H1 (cell line): Measurements from ENCODE around the gene SRR. TPM values are rescaled to one million over a fixed set of nuclear protein-coding genes. Genes with fewer than 3 reads are reported as not detected.

Experiments
- CTCF ChIA-PET: fragments of 300-600 bp; sonication (Branson Sonifier 250); formaldehyde crosslinking; loops from one replicate; lab custom pipeline; 2021; ENCODE audit not compliant: partially characterized antibody; lab: Charles Lee
- POLR2A ChIA-PET: fragments of 300-600 bp; sonication (Branson Sonifier 250); formaldehyde crosslinking; loops from one replicate; lab custom pipeline; 2021; ENCODE audit warnings: inconsistent platforms; ENCODE audit not compliant: partially characterized antibody; lab: Charles Lee
- DNase-seq, 2 experiments: peaks; one replicate each; pipeline versions ENCODE4 v3.0.0 to v3.0.0-alpha.2; 2010 to 2022; ENCODE audit warnings: low spot score in 2 of 2, low read depth in 1 of 2, mixed read lengths in 1 of 2
- FAIRE-seq: peaks from 2 replicates; lab custom pipeline; 2011; peaks lifted over from hg19 to GRCh38; lab: Jason Lieb, UNC
- H2AFZ ChIP-seq: 2 replicates; pipeline ENCODE4 v1.8.1; 2012; ENCODE audit warnings: low read length, inconsistent platforms
- H2AK5ac ChIP-seq: 2 replicates; pipeline ENCODE4 v1.6.1; 2013; ENCODE audit warnings: low read depth, low read length
- H2BK120ac ChIP-seq: replicated peaks from 2 replicates; pipeline ENCODE3; 2013; ENCODE audit warnings: low read depth, low read length, inconsistent platforms
- H2BK12ac ChIP-seq: 2 replicates; pipeline ENCODE4 v1.6.1; 2013; ENCODE audit warnings: low read depth, low read length
- H2BK15ac ChIP-seq: 2 replicates; pipeline ENCODE4 v1.6.1; 2013; ENCODE audit warnings: low read length
- H2BK20ac ChIP-seq: 2 replicates; pipeline ENCODE4 v1.6.1; 2013; ENCODE audit warnings: low read length
- H2BK5ac ChIP-seq: 2 replicates; pipeline ENCODE4 v1.6.1; 2013; ENCODE audit warnings: low read depth, low read length
- H3K14ac ChIP-seq: 2 replicates; pipeline ENCODE4 v1.6.1; 2013; ENCODE audit warnings: inconsistent platforms; ENCODE audit not compliant: insufficient read length
- H3K18ac ChIP-seq: 2 replicates; pipeline ENCODE4 v1.6.1; 2013; ENCODE audit warnings: low read length; ENCODE audit errors: extremely low read depth
- H3K23ac ChIP-seq: 2 replicates; pipeline ENCODE4 v1.6.1; 2013; ENCODE audit warnings: inconsistent platforms; ENCODE audit not compliant: insufficient read length
- H3K23me2 ChIP-seq: 2 replicates; pipeline ENCODE4 v1.6.1; 2013; ENCODE audit warnings: low read depth, low read length
- H3K27ac ChIP-seq: 2 replicates; pipeline ENCODE4 v1.6.1; 2011; ENCODE audit warnings: low read depth, low read length, inconsistent platforms
- H3K27me3 ChIP-seq, 4 experiments: replicated peaks in 1 of 4; 1 replicate in 1 of 4; 2 replicates in 3 of 4; pipeline versions ENCODE4 v1.6.1 to v1.8.1; 2011 to 2013; ENCODE audit warnings: low read length in 3 of 4, mild to moderate bottlenecking in 3 of 4, inconsistent platforms in 2 of 4, mixed read lengths in 2 of 4, moderate library complexity in 1 of 4; ENCODE audit not compliant: control insufficient read depth in 3 of 4, insufficient read depth in 3 of 4; ENCODE audit errors: extremely low read depth in 1 of 4
- H3K36me3 ChIP-seq, 4 experiments: 2 replicates each; pipeline versions ENCODE4 v1.6.1 to v1.8.1; 2011 to 2013; ENCODE audit warnings: mild to moderate bottlenecking in 4 of 4, low read length in 3 of 4, moderate library complexity in 2 of 4, control low read depth in 1 of 4, inconsistent platforms in 1 of 4; ENCODE audit not compliant: insufficient read depth in 4 of 4, control insufficient read depth in 2 of 4
- H3K4ac ChIP-seq: replicated peaks from 2 replicates; pipeline ENCODE3; 2013; ENCODE audit warnings: low read length, low read depth, mixed read lengths, inconsistent platforms; ENCODE audit not compliant: insufficient read length
- H3K4me1 ChIP-seq, 4 experiments: replicated peaks in 1 of 4; 1 replicate in 1 of 4; 2 replicates in 3 of 4; pipeline versions ENCODE4 v1.6.1 to v1.8.1; 2011 to 2013; ENCODE audit warnings: low read length in 3 of 4, inconsistent platforms in 2 of 4, mixed read lengths in 1 of 4; ENCODE audit not compliant: insufficient read depth in 4 of 4, control insufficient read depth in 3 of 4
- H3K4me2 ChIP-seq, 2 experiments: 2 replicates each; pipeline versions ENCODE4 v1.6.1 to v1.8.1; 2011 to 2013; ENCODE audit warnings: low read depth in 2 of 2, low read length in 2 of 2, control low read depth in 1 of 2, inconsistent platforms in 1 of 2, mild to moderate bottlenecking in 1 of 2; ENCODE audit not compliant: insufficient read depth in 1 of 2
- H3K4me3 ChIP-seq, 4 experiments: fragments of 200-600, 300-600 bp in 1 of 4; sonication (generic), shearing (Covaris generic), sonication (Bioruptor Twin) in 1 of 4; 2 replicates each; pipeline versions ENCODE4 v1.5.1 to v1.8.1; 2011 to 2016; ENCODE audit warnings: low read length in 4 of 4, low read depth in 3 of 4, control low read depth in 2 of 4, inconsistent platforms in 2 of 4, mild to moderate bottlenecking in 2 of 4, mixed read lengths in 1 of 4, moderate library complexity in 1 of 4; ENCODE audit not compliant: insufficient read depth in 2 of 4; ENCODE audit errors: extremely low read depth in 1 of 4
- H3K56ac ChIP-seq: replicated peaks from 2 replicates; pipeline ENCODE3; 2013; ENCODE audit warnings: low read depth, mild to moderate bottlenecking, mixed read lengths, low read length, inconsistent platforms; ENCODE audit not compliant: insufficient read length
- H3K79me1 ChIP-seq: 2 replicates; pipeline ENCODE4 v1.6.1; 2013; ENCODE audit warnings: low read depth, low read length, control low read depth
- H3K79me2 ChIP-seq, 2 experiments: 2 replicates each; pipeline versions ENCODE4 v1.6.1 to v1.8.1; 2012 to 2013; ENCODE audit warnings: low read length in 2 of 2, mild to moderate bottlenecking in 2 of 2, inconsistent platforms in 1 of 2; ENCODE audit not compliant: insufficient read depth in 2 of 2, control insufficient read depth in 1 of 2
- H3K9ac ChIP-seq, 4 experiments: replicated peaks in 1 of 4; 1 replicate in 1 of 4; 2 replicates in 3 of 4; pipeline versions ENCODE4 v1.6.1 to v1.8.1; 2011 to 2013; ENCODE audit warnings: low read depth in 3 of 4, low read length in 3 of 4, control low read depth in 2 of 4, mild to moderate bottlenecking in 2 of 4, moderate library complexity in 2 of 4, inconsistent platforms in 1 of 4; ENCODE audit errors: extremely low read depth in 1 of 4
- H3K9me3 ChIP-seq, 2 experiments: 2 replicates each; pipeline versions ENCODE4 v1.6.1 to v1.8.1; 2012 to 2013; ENCODE audit warnings: mild to moderate bottlenecking in 2 of 2, moderate library complexity in 2 of 2, control low read depth in 1 of 2, inconsistent platforms in 1 of 2, low read depth in 1 of 2, low read length in 1 of 2, mixed read lengths in 1 of 2; ENCODE audit not compliant: insufficient read depth in 2 of 2
- H4K20me1 ChIP-seq, 2 experiments: replicated peaks in 1 of 2; 2 replicates each; pipeline versions ENCODE3 to v1.8.1; 2011 to 2013; ENCODE audit warnings: inconsistent platforms in 2 of 2, low read length in 2 of 2, mild to moderate bottlenecking in 1 of 2; ENCODE audit not compliant: insufficient read depth in 2 of 2, control insufficient read depth in 1 of 2
- H4K5ac ChIP-seq: 2 replicates; pipeline ENCODE4 v1.6.1; 2013; ENCODE audit warnings: low read length, low read depth, mixed read lengths, inconsistent platforms; ENCODE audit not compliant: insufficient read length
- H4K8ac ChIP-seq: 2 replicates; pipeline ENCODE4 v1.8.0; 2013; ENCODE audit warnings: mild to moderate bottlenecking, moderate library complexity, low read length, inconsistent platforms; ENCODE audit not compliant: insufficient read depth; ENCODE audit errors: extremely low read depth
- H4K91ac ChIP-seq: replicated peaks from 2 replicates; pipeline ENCODE3; 2013; ENCODE audit warnings: low read length, mixed read lengths, inconsistent platforms; ENCODE audit not compliant: insufficient read length
- ATF2 ChIP-seq: IDR thresholded peaks from 2 replicates; pipeline ENCODE4 v1.6.1; 2012; ENCODE audit warnings: low read length, inconsistent platforms
- CREB1 ChIP-seq: IDR thresholded peaks from 2 replicates; pipeline ENCODE4 v1.6.1; 2012; ENCODE audit warnings: inconsistent platforms
- GTF2F1 ChIP-seq: IDR thresholded peaks from 2 replicates; pipeline ENCODE4 v1.6.1; 2012; ENCODE audit warnings: low read depth, low read length, improper control_type of control experiment, borderline replicate concordance
- JUND ChIP-seq: IDR thresholded peaks from 2 replicates; pipeline ENCODE4 v1.6.1; 2011; ENCODE audit warnings: mild to moderate bottlenecking, improper control_type of control experiment, low read length
- KDM4A ChIP-seq: IDR thresholded peaks from one replicate; pipeline ENCODE4 v1.7.1; 2012; ENCODE audit warnings: low read depth, mild to moderate bottlenecking, moderate library complexity, low read length, inconsistent platforms; ENCODE audit not compliant: severe bottlenecking
- NRF1 ChIP-seq: IDR thresholded peaks from 2 replicates; pipeline ENCODE4 v1.6.1; 2011; ENCODE audit warnings: mild to moderate bottlenecking, low read depth, low read length, improper control_type of control experiment
- POLR2A ChIP-seq, 2 experiments: IDR thresholded peaks; 1 replicate in 1 of 2; 2 replicates in 1 of 2; pipeline ENCODE4 v1.6.1; 2011; ENCODE audit warnings: low read depth in 2 of 2, low read length in 2 of 2, mild to moderate bottlenecking in 2 of 2; ENCODE audit errors: control extremely low read depth in 1 of 2
- RFX5 ChIP-seq: IDR thresholded peaks from 2 replicates; pipeline ENCODE4 v1.6.1; 2011; ENCODE audit warnings: low read depth, low read length, improper control_type of control experiment, borderline replicate concordance
- RXRA ChIP-seq: IDR thresholded peaks from 2 replicates; pipeline ENCODE4 v1.6.1; 2011; ENCODE audit warnings: low read depth, mild to moderate bottlenecking, low read length, moderate library complexity; ENCODE audit not compliant: insufficient read depth
- SAP30 ChIP-seq: fragments of 300-600 bp; sonication (generic); IDR thresholded peaks from 2 replicates; pipeline ENCODE4 v1.7.1; 2012; ENCODE audit warnings: low read length, moderate library complexity, mild to moderate bottlenecking, inconsistent platforms; ENCODE audit not compliant: insufficient read depth, insufficient replicate concordance
- SIN3A ChIP-seq, 2 experiments: IDR thresholded peaks in 1 of 2; conservative IDR thresholded peaks in 1 of 2; 2 replicates each; pipeline ENCODE4 v1.6.1; 2011 to 2012; ENCODE audit warnings: low read length in 2 of 2, improper control_type of control experiment in 1 of 2, low read depth in 1 of 2, mild to moderate bottlenecking in 1 of 2
- SP2 ChIP-seq: IDR thresholded peaks from 2 replicates; pipeline ENCODE4 v1.6.1; 2012; ENCODE audit warnings: mild to moderate bottlenecking, low read length, inconsistent platforms
- TAF7 ChIP-seq: optimal IDR thresholded peaks from 2 replicates; pipeline ENCODE3; 2011; ENCODE audit warnings: low read depth, mild to moderate bottlenecking, inconsistent platforms, low read length, moderate library complexity, borderline replicate concordance
- ZNF274 ChIP-seq: IDR thresholded peaks from 2 replicates; pipeline ENCODE4 v1.7.0; 2012; ENCODE audit warnings: low read length, borderline replicate concordance; ENCODE audit errors: extremely low read depth
- WGBS, 2 experiments: shearing (Covaris generic) in 1 of 2; methylation state at CpG; one replicate each; pipeline versions ENCODE4 v1.1.6 to v1.1.7; 2013 to 2015; ENCODE audit warnings: low lambda C conversion rate in 2 of 2, mixed read lengths in 2 of 2, inconsistent platforms in 1 of 2, low coverage in 1 of 2, missing lambda C conversion rate in 1 of 2; ENCODE audit not compliant: insufficient replicate concordance in 2 of 2, insufficient coverage in 1 of 2, insufficient read length in 1 of 2; ENCODE audit errors: extremely low coverage in 1 of 2, missing lambda C conversion rate in 1 of 2; 5-methylcytosine and 5-hydroxymethylcytosine counted together
- polyA plus RNA-seq, 7 experiments: library from polyadenylated mRNA; depleted of rRNA in 3 of 7; stranded (reverse) in 5 of 7; unstranded in 2 of 7; fragments of >200 nt in 5 of 7; fragments of 200-250 nt in 2 of 7; gene quantifications; 1 replicate in 5 of 7; 2 replicates in 1 of 7; 4 replicates in 1 of 7; pipeline versions ENCODE4 v1.2.1 to v1.2.3, GENCODE V29; 2011 to 2013; ENCODE audit warnings: missing spikeins in 2 of 7, mixed read lengths in 2 of 7
- total RNA-seq: library from RNA; stranded (reverse); fragmentation: NEBNext Ultra II Directional; extraction: Animal tissue kit (Norgen Biotek cat#: 25700); gene quantifications from 2 replicates; pipeline ENCODE4 v1.2.1, GENCODE V29; 2021

Gene SRR
- total and polyA plus RNA-seq, 2 of the 8 experiments (the other 6 are each of a cell fraction or from before 2014, with no cell fraction given): 3.6 to 4.5 TPM

GRCh38 chr17:2266865-2267228 lies 36.9 kb upstream of the SRR start:
- Histone ChIP-seq H2BK12ac (no peak overlapping the region), H3K4me3 (no peak overlapping the region), H3K36me3 (no peaks in the 10 kb centered on the region; a peak in 1 of 8 replicates), H3K79me2 (no peaks in the 10 kb centered on the region), H3K79me1 (no peaks in the 10 kb centered on the region), H3K23ac (no peak overlapping the region), H3K9me3 (no peaks in the 10 kb centered on the region), H3K18ac (no peak overlapping the region), H3K4me1 (no peaks in the 10 kb centered on the region), H3K4me2 (no peak overlapping the region), H4K8ac (no peak overlapping the region), H3K9ac (no peak overlapping the region), H2BK15ac (no peak overlapping the region), H3K14ac (no peak overlapping the region), H2BK120ac (no peak overlapping the region), H2BK5ac (no peak overlapping the region), H3K23me2 (no peaks in the 10 kb centered on the region), H2AFZ (no peak overlapping the region), H2AK5ac (no peak overlapping the region), H3K27me3 (no peaks in the 10 kb centered on the region), H4K5ac (no peak overlapping the region), H3K27ac (no peak overlapping the region), H3K56ac (no peak overlapping the region), H3K4ac (no peak overlapping the region), H2BK20ac (no peak overlapping the region), H4K20me1 (peaks cover 1 to 4% of the 10 kb centered on the region in 2 experiments), H4K91ac (no peak overlapping the region)
- CTCF ChIA-PET: no interaction called here
- DNase-seq: no peak
- FAIRE-seq: no peak
- WGBS, 2 experiments: 93% methylated on average over 3 of the region's 3 CpGs; no CpG with 5 or more reads in 1 of the 2 experiments
- TF ChIP-seq TAF7: no peak
- TF ChIP-seq ATF2: no peak
- TF ChIP-seq RFX5: no peak
- no peak for TF ChIP-seq SIN3A (conservative IDR thresholded peaks at IDR 0.05 in 1 of 2, IDR thresholded peaks at IDR 0.05 in 1 of 2; ENCODE audit: low read depth in 1 of 2, low read length in 2 of 2)
- TF ChIP-seq SP2: no peak
- no peak for TF ChIP-seq ZNF274
- TF ChIP-seq GTF2F1: no peak
- no peak for TF ChIP-seq NRF1
- no peak for TF ChIP-seq CREB1
- no peak for TF ChIP-seq POLR2A (IDR thresholded peaks at IDR 0.05; ENCODE audit: control extremely low read depth in 1 of 2, low read depth in 2 of 2, low read length in 2 of 2)
- TF ChIP-seq SAP30: no peak
- TF ChIP-seq JUND: no peak
- TF ChIP-seq KDM4A: no peak
- TF ChIP-seq RXRA: no peak
- POLR2A ChIA-PET: no interaction called here
